Suprapubic skin (tissue), 3 donors: ENCODE results near the gene ARL13B.

Experiments
- EP300 ChIP-seq: sonication (generic); formaldehyde crosslinking; IDR thresholded peaks from one replicate; pipeline ENCODE4 v1.6.1; 2017; ENCODE audit warnings: antibody characterized with exemption
- POLR2A ChIP-seq, 2 donors: fragments of 450-650 bp; IDR thresholded peaks; one replicate each; pipeline ENCODE4 v1.6.1; 2017; ENCODE audit warnings: antibody characterized with exemption in 2 of 2, mild to moderate bottlenecking in 2 of 2, moderate library complexity in 2 of 2
- TF ChIP-seq, protein P1 (sequence below), 2 donors: fragments of 200-600 bp in 1 of 2; fragments of 450-650 bp in 1 of 2; sonication (generic) in 1 of 2; IDR thresholded peaks; one replicate each; pipeline ENCODE4 v1.5.1; 2016 to 2019; ENCODE audit warnings: antibody characterized with exemption in 2 of 2, mild to moderate bottlenecking in 1 of 2, moderate library complexity in 1 of 2

DNA sequence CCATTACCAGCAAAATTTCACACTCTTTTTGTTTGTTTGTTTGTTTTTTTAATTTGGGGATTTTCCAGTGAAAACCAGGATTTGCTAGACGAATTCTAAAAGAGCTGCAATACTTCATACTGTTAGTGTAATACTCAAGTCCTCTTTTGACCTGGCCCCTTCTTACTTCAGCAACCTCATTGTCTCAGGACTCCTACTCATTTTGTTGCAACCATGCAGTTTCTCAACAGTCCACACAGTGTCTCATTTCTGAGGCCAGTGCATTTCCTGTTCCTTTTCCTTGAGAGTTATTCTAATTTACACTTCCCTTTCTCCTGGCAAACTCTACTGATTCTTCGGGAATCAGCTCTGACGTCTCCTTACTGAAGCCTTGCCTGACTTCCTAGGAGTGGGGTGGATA is 118.5 kb downstream of the ARL13B start:
- TF ChIP-seq POLR2A (IDR thresholded peaks at IDR 0.05) (no peak), EP300 (no peak)
- TF ChIP-seq, protein P1, sequence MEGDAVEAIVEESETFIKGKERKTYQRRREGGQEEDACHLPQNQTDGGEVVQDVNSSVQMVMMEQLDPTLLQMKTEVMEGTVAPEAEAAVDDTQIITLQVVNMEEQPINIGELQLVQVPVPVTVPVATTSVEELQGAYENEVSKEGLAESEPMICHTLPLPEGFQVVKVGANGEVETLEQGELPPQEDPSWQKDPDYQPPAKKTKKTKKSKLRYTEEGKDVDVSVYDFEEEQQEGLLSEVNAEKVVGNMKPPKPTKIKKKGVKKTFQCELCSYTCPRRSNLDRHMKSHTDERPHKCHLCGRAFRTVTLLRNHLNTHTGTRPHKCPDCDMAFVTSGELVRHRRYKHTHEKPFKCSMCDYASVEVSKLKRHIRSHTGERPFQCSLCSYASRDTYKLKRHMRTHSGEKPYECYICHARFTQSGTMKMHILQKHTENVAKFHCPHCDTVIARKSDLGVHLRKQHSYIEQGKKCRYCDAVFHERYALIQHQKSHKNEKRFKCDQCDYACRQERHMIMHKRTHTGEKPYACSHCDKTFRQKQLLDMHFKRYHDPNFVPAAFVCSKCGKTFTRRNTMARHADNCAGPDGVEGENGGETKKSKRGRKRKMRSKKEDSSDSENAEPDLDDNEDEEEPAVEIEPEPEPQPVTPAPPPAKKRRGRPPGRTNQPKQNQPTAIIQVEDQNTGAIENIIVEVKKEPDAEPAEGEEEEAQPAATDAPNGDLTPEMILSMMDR (IDR thresholded peaks at IDR 0.05) = no peak
